GM11168 (cell line): ENCODE measurements around the gene EREG.

Experiments
- in situ Hi-C: fragments of 300-500 bp; cut with MboI; formaldehyde crosslinking; loops from one replicate; pipeline ENCODE4 v1.12.0; 2022; ENCODE audit warnings: low sequenced_read_pairs; ENCODE audit not compliant: unreplicated experiment

The EREG gene

GRCh38 chr4:74339501-74339900, 25.4 kb upstream of the EREG start:
- in situ Hi-C loops, result loop anchor here (25.0 kb wide), 1 partner anchor 298 kb away; no protein-coding TSS in a partner anchor

GRCh38 chr4:74340421-74340820, 24.5 kb upstream of the EREG start:
- in situ Hi-C loops, result loop anchor here (25.0 kb wide), 1 partner anchor 297 kb away; no protein-coding TSS in a partner anchor

GRCh38 chr4:74344031-74344430, 20.9 kb upstream of the EREG start:
- in situ Hi-C loops, result loop anchor here (25.0 kb wide), 1 partner anchor 293 kb away; no protein-coding TSS in a partner anchor

- in situ Hi-C loops, result no loop called here
Observed at GRCh38 chr4:74353858-74354257, 11.1 kb upstream of the EREG start.

GRCh38 chr4:74357965-74358364, 7.0 kb upstream of the EREG start:
- in situ Hi-C loops, result no loop called here

- in situ Hi-C loops, result no loop called here
Observed at GRCh38 chr4:74361671-74362070, 3.3 kb upstream of the EREG start.

GRCh38 chr4:74362347-74362746, 2.6 kb upstream of the EREG start:
- in situ Hi-C loops, result no loop called here

- in situ Hi-C loops, result no loop called here
Observed at GRCh38 chr4:74364256-74364651, 691 bp upstream of the EREG start.

GRCh38 chr4:74365761-74366160, 816 bp downstream of the EREG start:
- in situ Hi-C loops, result no loop called here

- in situ Hi-C loops, result no loop called here
Observed at GRCh38 chr4:74366367-74366911, 1.5 kb downstream of the EREG start.

- in situ Hi-C loops, result no loop called here
Observed at GRCh38 chr4:74367656-74368290, 2.8 kb downstream of the EREG start.

GRCh38 chr4:74368596-74368995, 3.7 kb downstream of the EREG start:
- in situ Hi-C loops, result no loop called here

GRCh38 chr4:74369855-74370254, 4.9 kb downstream of the EREG start:
- in situ Hi-C loops, result loop anchor here (10.0 kb wide), 1 partner anchor 165 kb away; no protein-coding TSS in a partner anchor

GRCh38 chr4:74370912-74371311, 6.0 kb downstream of the EREG start:
- in situ Hi-C loops, result loop anchor here (10.0 kb wide), 1 partner anchor 164 kb away; no protein-coding TSS in a partner anchor

GRCh38 chr4:74374128-74374527, 9.2 kb downstream of the EREG start:
- in situ Hi-C loops, result loop anchor here (10.0 kb wide), 1 partner anchor 161 kb away; no protein-coding TSS in a partner anchor

- in situ Hi-C loops, result loop anchor here (10.0 kb wide), 1 partner anchor 160 kb away; no protein-coding TSS in a partner anchor
Observed at GRCh38 chr4:74374561-74375327, 9.8 kb downstream of the EREG start.

GRCh38 chr4:74375824-74376426, 11.0 kb downstream of the EREG start:
- in situ Hi-C loops, result loop anchor here (10.0 kb wide), 1 partner anchor 159 kb away; no protein-coding TSS in a partner anchor

GRCh38 chr4:74376888-74377483, 12.0 kb downstream of the EREG start:
- in situ Hi-C loops, result loop anchor here (10.0 kb wide), 1 partner anchor 158 kb away; no protein-coding TSS in a partner anchor

- in situ Hi-C loops, result loop anchor here (10.0 kb wide), 1 partner anchor 157 kb away; no protein-coding TSS in a partner anchor
Observed at GRCh38 chr4:74377714-74378113, 12.8 kb downstream of the EREG start.

GRCh38 chr4:74378573-74378972, 13.6 kb downstream of the EREG start:
- in situ Hi-C loops, result loop anchor here (10.0 kb wide), 1 partner anchor 156 kb away; no protein-coding TSS in a partner anchor
